ENCODE measurements around the gene EFCAB12.

The EFCAB12 gene

DNA sequence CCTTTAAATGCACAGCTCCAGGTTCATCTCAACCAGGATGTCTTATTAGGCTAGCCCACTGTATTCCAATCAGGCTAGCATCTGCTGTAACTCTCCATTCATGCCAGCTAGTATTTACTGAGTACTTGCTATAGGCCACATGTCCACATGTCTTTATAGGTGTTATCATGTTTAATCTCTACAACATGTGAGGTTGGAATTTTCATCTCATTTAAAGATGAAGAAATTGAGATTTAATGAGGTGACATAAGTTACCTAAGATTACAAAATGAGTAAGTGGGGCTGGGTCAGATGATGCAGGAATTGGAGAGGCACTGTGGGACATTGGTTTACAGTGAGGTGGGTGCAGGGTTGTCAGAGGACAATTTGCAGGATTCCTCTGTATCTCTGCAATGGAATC, 14.5 kb upstream of the EFCAB12 start:
- no peak for DNase-seq

DNA sequence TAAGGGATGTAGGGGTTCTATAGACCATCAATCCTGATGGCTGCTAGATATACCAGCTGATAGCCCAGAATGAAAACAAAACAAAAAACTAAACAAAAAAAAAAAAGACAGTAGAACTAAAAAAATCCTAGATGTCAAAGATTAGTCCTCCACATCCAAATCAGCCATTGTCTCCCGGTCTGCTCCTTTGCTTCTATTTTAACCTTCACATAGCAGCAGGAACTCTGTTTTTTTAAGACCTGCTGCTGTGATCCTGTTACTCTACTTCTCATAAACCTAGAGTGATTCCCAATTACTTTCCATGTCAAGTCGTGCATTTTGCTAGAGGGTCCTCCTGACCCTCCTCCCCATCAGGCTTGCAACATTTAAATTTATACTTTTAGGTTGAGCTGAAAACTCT, 14.1 kb upstream of the EFCAB12 start:
- no peak for DNase-seq

DNA sequence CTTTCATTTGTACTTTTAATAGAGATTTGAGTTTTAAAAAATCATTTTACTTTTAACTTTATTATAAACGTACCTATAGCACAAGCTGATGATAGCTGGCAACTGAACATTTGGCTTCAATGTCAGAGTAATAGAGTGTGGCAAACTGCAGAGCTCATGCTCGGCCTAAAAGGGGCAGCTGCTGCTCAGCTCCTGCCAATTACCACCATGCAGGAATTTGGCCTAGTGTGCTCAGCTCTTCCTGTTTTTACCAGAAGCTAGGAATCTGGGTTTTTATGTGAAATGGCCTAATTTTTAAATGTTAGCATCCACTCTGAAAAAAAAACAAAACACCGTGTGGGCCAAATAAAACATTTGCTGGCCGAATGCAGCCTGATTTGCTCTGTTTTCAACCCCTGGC, 13.3 kb upstream of the EFCAB12 start:
- peak in 1 of 3 experiments; percentile 38 for DNase-seq

DNA sequence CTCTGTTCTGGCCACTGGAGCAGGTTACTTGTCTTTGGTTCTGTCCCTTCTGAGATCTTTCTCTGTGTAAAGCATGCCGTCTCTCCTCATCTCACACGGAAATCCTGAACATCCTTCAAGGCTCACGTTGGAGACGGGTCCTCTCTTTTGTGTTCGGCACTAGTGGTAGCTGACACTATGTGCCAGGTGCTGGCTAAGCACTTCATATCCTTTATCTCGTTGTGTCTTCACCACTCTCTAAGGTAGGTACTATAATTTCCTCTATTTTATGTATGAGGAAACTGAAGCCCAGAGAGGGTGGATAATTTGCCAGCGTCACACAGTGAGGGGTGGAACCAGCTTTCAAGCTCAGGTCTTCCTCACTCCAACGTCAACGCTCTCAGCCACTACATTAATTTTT, 12.8 kb upstream of the EFCAB12 start:
- peak; percentile 19 to 72 (median 51) for DNase-seq

DNA sequence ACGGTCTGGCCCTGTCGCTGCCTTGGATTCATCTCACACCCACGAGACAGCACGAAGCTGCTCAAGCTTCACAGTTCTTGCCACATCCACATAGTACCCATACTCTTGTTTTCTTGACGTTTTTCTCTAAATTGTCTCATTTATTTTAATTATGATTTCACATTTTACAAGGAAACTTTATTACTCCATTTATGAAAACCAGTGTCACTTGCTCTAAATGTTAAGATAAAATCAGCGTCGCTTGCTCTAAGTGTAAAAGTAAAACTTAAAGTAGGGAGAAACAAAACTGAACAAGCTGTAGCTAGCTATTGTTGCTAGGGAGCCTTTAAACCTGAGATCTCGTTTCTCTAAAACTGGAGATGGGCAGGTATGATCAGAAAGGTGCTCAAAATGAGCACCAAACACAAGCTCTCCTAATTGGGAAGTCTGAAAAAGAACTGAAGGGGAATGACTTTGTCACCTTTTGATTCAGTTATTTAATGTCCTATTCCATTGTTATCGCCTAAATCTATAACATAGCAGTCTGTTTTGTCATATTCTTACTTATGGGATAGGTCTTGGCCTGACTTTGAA, 12.3 kb upstream of the EFCAB12 start:
- peak in 2 of 3 experiments; percentile 51 to 78 for DNase-seq

DNA sequence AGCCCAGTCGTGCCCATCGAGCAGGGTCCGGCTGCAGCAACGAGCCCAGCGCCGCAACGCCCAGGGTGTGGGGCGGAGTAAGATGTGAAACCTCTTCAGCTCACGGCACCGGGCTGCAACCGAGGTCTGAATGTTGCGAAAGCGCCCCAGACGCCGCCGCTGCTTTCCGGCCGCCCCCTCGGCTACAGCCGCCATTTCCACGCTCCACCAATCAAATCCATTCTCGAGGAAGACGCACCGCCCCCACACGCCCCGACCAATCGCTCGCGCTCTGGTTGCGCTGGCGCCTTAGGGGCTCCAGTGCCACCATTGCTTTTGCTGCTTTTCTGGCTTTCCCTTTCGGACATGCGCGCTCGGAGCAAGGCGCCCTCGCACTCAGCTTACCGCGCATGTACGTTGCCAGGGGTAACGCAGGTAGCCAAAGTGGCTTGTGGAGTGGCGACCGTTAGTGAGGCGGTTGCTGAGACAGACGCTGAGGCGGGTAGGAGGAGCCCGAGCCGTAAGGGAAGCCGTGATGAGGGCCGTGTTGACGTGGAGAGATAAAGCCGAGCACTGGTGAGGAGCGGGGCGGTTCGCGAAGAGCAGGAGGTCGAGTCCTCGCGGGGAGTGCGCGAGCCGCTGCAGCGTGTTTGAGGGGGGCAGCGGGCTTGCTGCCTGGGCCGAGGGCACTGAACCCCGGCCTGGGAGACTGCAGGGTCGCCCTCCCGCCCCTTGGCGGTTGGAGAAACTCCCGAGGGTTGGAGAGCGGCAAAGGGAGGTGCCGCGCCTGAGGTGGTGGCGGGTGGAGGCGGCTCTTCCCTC, 11.6 kb upstream of the EFCAB12 start, which contains the start of the genes IFT122 and MBD4:
Gene IFT122, plus strand, starts transcription at position 408 of the 801 bp plus-strand sequence. Its CDS starts 107 bp downstream, at position 515.
Gene MBD4, minus strand, starts transcription at position 132 of the 801 bp plus-strand sequence. Its CDS starts 115 bp downstream, at position 17.
- peak; percentile 99 to 100 (median 100) for DNase-seq

DNA sequence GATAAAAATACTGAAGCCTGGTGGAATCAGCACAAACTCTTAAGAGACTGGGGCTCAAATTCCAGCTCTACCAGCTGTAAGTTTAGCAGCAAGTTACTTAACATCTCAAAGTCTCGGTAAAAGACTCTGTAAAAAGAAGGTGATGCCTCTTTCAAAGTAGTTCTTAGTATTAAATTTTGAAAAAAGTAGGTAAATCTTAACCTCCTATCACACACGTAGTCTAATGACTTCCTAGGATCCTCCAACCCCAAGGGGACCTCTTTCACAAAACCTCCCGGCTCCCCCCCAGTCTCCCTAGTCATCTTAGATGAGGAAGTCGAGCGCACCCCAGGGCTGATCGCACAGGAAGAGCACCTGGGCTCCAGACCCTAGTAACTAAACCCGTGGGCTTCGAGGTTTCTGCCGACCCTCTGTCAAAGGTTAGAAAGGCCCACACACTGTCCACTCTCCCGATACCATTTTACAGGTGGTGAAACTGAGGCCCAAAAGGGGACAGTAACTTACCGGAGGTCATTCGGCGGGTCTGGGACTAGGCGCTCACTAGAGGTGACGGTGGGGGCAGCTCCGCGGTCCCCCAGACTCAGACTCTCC, 10.9 kb upstream of the EFCAB12 start:
- peak in 1 of 3 experiments; percentile 90 for DNase-seq

DNA sequence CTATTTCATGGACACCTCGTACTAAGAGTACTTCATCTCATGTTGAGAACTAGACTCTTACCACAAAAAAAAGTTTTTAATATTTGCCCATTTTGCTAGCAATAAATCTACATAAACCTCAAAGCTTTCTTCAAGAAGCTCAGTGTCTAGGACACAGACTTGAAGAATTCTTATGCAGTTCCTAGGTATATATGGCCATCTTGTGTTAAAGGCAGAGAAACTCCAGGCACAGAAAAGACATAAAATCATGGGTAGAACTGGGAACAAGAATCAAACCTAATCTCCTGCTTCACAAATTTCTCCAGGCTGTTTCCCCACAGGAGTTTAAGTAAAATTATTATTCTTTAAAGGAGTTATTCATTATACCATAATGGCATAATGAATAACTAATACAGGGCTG, 6.9 kb upstream of the EFCAB12 start:
- DNase-seq: peak in 1 of 3 experiments; percentile 39

DNA sequence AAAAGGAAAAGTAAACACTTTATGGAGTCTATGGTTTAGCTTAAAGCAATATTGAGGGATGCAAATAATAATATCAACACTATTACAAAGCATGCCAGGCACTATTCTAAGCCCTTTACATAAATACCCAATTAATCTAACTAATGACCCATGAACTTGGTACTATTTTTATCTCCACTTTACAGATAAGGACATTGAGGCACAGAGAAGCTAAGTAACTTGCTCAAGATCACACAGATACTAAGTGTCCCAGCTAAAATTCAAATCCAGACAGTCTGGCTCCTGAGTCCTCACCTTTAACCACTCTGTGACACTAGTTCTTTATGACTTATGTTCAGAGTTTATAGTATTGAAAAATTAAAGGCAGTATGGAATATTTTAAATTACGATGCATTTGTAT, 5.7 kb upstream of the EFCAB12 start:
- no peak for DNase-seq

DNA sequence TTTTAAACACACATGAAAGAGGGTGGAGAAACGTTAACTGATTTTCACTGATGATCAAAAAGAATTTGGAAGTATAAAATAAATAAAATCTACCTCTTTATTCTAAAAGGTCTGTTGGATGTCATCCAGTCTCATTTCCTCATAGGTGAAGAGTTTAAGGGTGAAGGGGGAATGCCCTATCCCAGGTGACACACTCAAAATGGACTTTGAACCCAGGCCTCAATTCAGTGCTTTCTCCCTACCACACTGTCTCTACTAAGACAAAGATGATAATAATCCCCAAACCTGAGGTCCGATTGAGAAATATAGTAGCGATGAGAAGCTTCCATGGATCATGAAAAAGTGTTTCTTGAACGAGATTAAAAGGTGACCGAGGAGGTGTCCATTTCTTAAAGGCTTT, 5.1 kb upstream of the EFCAB12 start:
- no peak for DNase-seq

DNA sequence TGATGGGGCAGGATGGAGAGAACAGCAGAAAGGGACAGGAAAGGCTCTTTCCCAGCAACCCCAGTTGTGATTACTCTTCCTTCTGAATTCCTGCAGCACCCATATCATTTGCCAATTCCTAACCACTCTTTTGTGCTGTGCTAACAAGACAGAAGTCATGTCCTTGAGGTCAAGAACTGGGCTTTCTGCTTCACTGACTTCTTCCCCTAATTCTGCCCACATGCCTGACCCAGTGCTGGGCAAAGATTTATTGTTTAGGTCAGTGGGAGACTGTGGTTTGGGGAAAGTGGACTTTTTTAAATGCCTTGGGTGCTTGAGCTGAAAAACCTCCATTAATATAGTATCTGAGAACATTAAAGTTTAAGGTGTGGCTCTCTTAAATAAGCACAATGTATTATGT, 4.2 kb upstream of the EFCAB12 start:
- no peak for DNase-seq

DNA sequence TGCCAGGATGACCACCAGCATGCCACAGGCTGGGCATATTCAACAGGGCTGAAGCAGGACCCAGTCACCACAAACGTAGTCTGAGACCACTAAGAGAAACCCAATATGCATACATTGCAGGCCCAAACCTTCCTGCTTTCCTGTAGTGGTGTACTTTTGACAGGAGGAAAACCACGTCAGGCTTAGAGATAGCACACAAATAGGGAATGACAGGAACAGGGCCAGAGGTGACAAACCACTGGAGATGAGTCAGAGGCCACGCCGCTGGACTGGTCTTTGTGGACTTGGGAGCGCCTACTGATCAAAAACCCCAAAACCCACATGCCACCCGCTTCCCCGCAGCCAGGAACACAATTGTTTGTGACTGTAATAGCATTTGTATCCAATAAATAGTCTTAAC, 3.6 kb upstream of the EFCAB12 start:
- no peak for DNase-seq

DNA sequence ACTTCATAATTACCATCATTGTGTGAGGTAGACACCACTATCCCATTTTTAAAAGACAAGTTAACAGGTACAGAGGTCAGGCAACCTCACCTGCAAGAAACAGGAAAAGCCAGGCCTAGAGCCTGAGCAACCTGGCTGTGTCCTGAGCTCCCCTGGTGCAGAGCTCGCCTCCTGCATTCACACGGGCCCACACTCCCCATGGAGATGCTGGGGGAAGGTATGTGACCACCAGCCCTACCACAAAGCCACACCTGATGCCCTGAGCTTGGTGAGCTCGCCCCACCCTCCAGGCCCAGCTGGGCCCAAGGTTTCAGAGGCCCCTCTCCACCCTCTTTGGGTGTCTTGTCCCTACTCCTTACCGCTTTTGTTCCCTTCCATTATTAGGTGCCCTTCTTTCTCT, 1.2 kb upstream of the EFCAB12 start:
- no peak for DNase-seq

DNA sequence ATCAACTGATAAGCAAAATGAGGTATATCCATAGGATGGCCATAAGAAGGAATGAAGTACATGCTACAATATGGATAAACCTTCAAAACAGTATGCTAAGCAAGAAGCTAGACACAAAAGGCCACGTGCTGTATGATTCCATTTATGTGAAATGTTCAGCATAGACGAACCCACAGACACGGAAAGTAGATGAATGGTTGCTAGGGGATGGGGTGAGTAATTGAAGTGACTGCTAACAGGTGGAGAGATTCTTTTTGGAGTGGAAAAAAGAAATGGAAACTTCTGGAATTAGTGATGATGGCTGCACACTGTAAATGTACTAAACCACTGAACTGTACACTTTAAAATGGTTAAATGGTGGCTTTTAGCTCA, 630 bp upstream of the EFCAB12 start:
- DNase-seq: no peak

DNA sequence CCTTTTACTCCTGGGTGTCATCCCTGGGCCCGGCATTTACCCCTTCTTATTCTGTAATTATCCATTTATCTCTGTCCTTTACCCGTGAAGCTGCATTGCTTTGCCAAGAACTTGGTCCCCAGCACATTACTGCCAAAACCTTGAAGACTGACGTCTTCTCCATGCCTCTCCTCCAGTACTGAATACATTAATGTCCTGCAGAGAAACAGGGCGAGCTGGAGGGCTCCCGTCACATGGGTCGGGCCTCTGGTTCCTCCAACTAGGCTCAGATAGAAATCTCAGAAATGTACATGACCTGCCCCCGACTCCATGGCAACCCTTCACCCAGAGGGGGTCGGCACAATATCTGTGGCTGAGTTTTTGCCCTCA, 445 bp downstream of the EFCAB12 start:
- DNase-seq: no peak

DNA sequence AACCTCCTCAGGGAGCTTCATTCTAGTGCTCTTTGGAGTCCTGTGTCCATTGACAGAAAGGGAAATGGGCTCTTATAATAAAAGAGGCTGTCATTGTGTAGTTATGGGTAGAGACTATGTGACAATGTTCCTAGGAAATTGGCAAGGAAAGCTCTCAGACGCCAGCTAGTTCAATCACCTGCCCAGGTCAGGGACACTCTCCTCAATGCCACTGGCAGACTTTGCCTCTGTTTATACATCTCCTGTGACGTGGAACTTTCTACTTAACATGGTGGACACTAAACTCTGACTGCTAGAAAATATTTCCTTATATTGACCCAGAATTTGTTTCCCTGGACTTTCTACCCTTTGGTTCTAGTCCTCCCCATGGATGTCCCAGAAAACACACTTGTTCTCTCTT, 2.8 kb downstream of the EFCAB12 start:
- no peak for DNase-seq

DNA sequence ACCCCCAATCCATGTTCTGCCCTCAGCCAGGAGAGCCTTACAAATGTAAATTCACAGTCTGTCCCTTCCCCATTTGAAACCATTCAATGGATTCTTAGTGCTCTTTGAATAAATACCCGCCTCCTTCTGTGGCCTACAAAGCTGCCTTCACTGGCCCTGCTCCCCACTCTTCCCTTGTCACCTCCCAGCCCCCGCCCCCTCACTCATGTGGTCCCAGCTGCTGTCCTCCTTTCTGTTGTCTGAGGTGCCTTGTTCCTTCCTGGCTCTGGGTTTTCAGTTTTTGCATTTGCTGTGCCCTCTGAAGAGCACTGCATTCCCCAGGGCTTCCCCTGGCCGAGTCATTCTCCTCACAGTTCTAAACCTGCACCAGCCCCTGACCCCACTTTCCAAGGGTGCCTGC, 3.2 kb downstream of the EFCAB12 start:
- no peak for DNase-seq

DNA sequence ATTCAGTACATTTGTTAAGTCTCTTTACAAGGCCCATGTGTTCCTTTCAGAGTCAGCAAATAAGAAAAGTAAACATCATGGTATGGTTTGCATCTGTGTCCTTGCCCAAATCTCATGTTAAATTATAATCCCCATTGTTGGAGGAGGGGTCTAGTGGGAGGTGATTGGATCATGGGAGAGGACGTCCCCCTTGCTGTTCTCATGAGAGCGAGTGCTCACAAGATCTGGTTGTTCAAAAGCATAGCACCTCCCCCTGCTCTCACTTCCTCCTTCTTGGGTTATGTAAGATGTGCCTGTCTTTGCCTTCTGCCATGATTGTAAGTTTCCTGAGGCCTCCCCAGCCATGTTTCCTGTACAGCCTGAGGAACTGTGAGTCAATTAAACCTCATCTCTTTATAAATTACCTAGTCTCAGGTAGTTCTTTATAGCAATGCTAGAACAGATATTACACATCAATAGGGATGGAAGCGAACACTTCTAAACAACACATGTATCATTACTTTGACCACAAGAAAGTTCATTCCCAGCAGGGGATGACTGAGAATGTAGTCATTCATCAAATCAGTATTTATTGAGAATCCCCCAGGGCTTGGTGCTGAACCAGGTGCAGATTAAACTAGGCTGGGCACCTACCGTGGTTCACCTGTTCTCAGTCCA, 4.1 kb downstream of the EFCAB12 start:
- no peak for DNase-seq

DNA sequence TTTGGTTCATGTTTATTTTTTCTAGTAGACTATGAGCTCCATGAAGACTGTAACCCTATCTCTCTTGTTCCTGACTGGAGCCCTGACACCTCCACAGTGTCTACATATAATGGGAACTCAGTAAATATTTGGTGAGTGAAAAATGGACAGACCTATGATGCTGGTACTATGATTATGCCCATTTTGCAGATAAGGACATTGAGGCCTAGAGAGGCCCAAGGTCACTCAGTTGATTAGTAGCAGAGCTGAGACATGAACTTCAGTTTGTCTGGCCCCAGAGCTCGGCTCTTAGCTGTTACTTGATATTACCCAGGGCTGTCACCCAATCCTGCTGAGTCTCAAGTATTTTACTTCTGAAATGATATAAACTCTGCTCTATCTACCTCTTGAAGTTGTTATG, 5.5 kb downstream of the EFCAB12 start:
- DNase-seq: no peak

DNA sequence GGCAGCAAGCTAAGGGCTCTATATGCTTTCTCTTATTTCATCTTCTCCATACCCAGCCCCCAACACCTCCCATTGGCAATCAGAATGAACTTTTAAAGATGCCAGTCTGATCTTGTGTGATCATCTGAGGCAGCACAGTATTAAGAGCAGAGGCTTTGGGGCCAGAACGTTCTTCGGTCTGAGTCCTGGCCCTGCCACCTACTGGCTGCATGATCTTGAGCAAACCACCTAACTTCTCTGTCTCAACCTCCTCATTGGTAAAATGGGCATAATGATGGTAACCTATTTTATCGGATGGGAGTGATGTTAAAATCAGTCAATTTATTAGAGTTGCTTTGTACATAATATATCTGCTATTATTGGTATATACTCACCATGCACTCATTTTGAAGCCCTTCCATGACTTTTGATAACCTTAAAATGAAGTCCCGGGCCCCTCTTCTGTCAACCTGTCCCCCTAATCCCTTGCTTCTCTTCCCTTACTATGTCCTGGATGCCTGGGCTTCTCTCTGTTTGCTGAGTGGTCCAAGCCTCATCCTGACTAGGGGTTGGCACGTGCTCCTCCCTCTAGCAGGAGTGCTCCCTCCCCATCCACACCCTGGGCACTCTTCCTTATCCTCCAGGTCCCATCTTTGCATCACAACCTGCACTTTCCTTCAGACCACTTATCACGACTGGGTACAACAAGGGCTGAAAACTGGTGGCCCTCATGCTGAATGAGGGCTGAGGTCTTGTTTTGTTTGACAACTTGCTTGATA, 6.3 kb downstream of the EFCAB12 start:
- DNase-seq: no peak

DNA sequence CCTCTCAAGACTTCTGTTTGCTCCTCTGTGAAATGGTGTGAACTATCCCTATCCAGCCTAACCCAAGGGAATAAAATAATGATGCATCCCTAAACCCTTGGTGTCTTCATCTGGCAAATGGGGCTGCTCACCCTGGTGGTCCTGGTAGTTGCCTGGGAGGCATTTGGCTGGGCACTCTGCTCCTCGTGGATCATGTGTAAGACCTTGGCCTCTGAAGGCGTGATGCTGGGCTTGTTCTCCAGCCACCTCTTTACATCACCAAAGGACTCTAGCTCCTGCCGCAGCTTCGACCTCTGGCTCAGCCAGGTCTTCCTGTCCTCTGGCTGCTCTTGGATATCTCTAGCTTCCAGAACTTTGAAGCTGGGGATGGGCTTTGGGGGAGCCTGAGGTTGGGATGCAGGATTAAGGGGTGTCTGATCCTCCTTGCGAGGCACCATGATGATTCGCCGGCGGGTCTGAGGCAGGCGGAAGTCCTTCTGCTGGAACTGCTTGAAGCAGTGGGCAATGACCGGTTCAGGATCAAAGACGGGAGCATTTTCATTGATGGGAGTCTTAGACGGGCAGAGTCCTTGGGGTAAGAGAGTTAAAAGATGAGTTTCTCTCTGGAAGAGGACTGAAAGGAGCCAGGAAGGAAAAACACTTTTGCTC, 7.1 kb downstream of the EFCAB12 start:
- DNase-seq: no peak

DNA sequence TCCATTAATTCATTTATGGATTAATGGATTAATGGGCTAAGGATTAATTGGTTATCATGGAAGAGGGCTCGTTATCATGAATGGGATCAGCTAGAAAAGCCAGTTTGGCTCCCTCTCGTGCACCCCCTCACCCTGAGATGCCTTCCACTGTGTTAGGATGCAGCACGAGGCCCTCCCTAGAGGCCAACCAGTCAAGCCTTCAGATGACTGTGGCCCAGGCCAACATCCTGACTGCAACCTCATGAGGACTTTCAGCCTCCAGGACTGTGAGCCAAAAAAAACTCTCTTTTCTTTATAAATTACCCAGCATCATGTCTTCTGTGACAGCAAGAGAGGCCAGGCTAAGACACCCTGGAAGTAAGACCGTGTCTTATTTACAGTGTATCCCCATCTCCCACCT, 9.0 kb downstream of the EFCAB12 start:
- no peak for DNase-seq
